ENCODE results near the gene NFATC4. TPM values are rescaled to one million over a fixed set of nuclear protein-coding genes. Genes with fewer than 3 reads are reported as not detected.

Gene NFATC4
- total RNA-seq, 2 donors from 2014 or later, result 12.5 to 13.4 TPM

DNA sequence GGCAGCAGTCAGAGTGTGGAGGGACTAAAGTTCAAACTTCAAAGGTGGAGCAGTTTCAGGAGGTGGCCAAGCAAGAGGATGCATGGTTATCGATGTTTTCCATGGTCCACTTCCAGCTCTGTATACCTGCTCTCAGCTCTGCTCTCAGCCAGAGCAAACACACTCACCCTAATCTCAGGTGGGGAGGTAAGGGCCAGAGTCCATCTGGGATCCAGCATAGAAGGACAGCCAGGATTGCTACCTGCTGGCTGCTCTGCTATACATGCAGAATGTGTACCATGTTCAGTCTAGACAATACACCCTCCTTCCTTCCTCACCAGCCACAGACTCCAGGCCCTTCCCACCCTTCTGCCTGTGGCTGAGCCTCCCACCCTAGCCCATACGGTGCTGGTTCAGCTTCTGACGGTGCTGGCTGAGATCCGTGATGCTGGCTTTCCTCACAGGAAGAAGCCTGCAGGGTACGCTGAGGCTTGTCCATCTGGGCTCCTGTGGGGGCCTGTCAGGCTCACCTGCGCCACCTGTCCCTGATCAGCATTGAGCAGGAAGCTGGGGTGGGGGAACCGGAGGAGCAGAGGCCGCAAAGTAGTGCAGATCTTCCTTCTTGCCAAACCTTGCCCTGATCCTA is 59.0 kb downstream of the NFATC4 start:
- no peaks in the 10 kb centered on the region for H3K27me3 ChIP-seq
- DNase-seq (ENCODE audit: low spot score), result no peak
- peaks cover 4% of the 10 kb centered on the region for H3K36me3 ChIP-seq
- H3K4me3 ChIP-seq, result no peak overlapping the region
- no peak overlapping the region for H3K27ac ChIP-seq
- H3K9me3 ChIP-seq, result no peaks in the 10 kb centered on the region
- H3K4me1 ChIP-seq, result peaks cover 0 to 37% of the 10 kb centered on the region in 2 donors
- TF ChIP-seq, protein P1, sequence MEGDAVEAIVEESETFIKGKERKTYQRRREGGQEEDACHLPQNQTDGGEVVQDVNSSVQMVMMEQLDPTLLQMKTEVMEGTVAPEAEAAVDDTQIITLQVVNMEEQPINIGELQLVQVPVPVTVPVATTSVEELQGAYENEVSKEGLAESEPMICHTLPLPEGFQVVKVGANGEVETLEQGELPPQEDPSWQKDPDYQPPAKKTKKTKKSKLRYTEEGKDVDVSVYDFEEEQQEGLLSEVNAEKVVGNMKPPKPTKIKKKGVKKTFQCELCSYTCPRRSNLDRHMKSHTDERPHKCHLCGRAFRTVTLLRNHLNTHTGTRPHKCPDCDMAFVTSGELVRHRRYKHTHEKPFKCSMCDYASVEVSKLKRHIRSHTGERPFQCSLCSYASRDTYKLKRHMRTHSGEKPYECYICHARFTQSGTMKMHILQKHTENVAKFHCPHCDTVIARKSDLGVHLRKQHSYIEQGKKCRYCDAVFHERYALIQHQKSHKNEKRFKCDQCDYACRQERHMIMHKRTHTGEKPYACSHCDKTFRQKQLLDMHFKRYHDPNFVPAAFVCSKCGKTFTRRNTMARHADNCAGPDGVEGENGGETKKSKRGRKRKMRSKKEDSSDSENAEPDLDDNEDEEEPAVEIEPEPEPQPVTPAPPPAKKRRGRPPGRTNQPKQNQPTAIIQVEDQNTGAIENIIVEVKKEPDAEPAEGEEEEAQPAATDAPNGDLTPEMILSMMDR (IDR thresholded peaks at IDR 0.05), result no peak

DNA sequence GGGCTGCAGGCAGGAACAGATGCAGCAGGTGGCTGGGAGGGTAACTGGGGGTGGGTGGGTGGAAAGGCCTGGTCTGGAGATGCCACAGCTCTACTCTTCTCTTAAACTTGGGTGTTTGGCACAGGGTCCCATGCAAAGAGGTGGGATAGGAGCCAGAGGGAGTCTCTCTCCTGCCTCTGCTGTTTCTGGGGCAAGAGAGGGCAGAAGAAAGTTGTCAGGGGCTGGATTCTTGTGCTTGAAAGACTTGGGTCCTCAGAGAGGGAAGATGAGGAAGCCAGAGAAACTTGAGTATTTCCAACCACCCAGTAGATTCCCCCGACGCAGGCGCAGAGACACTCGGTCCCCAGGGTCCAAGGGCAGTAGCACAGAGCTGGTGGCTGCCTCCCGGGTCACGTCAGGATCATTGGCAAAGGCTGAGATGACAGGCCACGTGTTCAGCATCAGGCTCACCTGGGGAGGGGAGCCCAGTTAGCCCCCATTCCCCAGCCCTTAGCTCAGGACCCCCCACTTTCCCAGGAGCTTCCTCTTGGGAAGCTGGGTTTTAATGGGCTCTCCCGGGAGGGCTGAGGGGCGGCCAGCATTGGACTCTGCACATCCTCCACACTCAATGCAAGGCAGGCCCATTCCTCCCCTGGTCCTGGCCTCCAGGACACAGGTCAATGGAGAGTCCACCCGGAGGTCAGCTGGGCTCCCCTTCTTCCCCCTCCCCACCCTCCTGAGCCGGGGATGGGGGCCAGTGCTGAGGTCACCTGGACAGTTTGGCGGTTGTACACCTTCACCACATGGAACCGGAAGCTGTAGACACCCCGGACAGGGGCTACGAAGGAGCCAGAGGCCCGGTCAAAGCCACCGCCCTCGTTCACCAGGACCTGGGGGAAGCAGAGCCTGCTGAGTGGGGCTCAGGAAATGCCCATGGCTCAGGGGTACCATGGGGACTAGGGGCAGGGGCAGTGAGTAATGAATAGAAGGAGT is 59.8 kb downstream of the NFATC4 start:
- Histone ChIP-seq H3K36me3 (peaks cover 12% of the 10 kb centered on the region), H3K9me3 (no peaks in the 10 kb centered on the region), H3K4me1 (peaks cover 0 to 44% of the 10 kb centered on the region in 2 donors), H3K4me3 (no peak overlapping the region), H3K27ac (no peak overlapping the region), H3K27me3 (no peaks in the 10 kb centered on the region)
- TF ChIP-seq, protein P1 (IDR thresholded peaks at IDR 0.05), result no peak
- DNase-seq (ENCODE audit: low spot score), result no peak

DNA sequence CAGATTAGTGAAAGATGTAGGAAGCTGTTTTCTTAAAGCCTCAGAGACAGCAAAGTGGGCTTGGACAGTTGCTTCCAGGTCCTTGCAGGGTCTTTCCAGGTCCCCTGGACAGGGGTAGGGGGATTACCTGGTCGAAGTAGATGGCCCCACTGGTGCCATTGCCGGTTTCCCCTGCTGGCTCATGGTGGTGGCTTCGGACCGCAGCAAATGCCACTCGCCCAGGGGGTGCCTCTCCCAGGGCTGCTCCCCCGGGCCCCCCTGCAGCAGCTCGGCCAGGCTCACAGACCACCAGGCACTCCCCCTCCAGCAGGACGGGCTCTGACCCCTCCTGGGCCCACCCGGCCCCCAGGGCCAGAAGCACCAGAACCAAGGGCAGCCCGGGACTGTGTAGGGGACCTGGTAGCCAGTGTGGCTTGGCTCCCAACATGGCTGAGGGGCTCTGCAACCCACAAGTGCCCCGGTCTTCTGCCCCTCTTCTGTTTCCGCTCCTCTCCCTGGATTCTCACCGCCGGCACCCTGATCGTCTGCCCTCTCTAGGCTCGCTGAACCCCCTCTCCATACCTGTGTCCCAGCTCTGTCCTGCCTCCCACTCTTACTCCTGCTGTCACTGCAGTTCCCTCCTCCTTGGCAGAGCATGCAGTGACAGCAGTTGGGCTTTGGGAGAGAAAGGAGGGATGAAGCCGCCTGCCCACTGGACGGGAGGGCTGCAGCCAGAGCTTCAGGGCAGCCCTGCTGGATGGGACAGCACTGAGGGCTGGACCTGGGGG is 60.8 kb downstream of the NFATC4 start:
- no peaks in the 10 kb centered on the region for H3K27me3 ChIP-seq
- H3K4me3 ChIP-seq, result peak overlapping the region in 1 of 2 donors; percentile 67
- H3K9me3 ChIP-seq, result no peaks in the 10 kb centered on the region
- TF ChIP-seq, protein P1 (IDR thresholded peaks at IDR 0.05), result no peak
- peaks cover 20% of the 10 kb centered on the region for H3K36me3 ChIP-seq
- DNase-seq (ENCODE audit: low spot score), result no peak
- peaks cover 0 to 44% of the 10 kb centered on the region in 2 donors for H3K4me1 ChIP-seq
- peak overlapping the region; percentile 93 to 96 for H3K27ac ChIP-seq

Other genes starting within 250 kb of the NFATC4 start
- gene FITM1, start 237.5 kb upstream of the NFATC4 start, total RNA-seq, result 100 to 1,000 TPM in 1 of 2 donors, 10 to 100 TPM in 1; 74.3 to 180 TPM
- 100 to 1,000 TPM in 1 of 2 donors, 10 to 100 TPM in 1; 72.9 to 112 TPM for gene PSME1, start 232.0 kb upstream of the NFATC4 start, total RNA-seq
- gene EMC9, start 226.6 kb upstream of the NFATC4 start, total RNA-seq, result 10 to 100 TPM in 1 of 2 donors, 1 to 10 TPM in 1; 9.9 to 16.8 TPM
- 10 to 100 TPM; 23.1 to 40.6 TPM for gene PSME2, start 221.6 kb upstream of the NFATC4 start, total RNA-seq
- 10 to 100 TPM; 24.1 to 47.5 TPM for gene RNF31, start 220.7 kb upstream of the NFATC4 start, total RNA-seq
- gene IRF9, start 206.9 kb upstream of the NFATC4 start, total RNA-seq, result 10 to 100 TPM; 29.2 to 33.1 TPM
- gene REC8, start 196.1 kb upstream of the NFATC4 start, total RNA-seq, result 1 to 10 TPM; 3.8 to 5.6 TPM
- gene IPO4, start 179.4 kb upstream of the NFATC4 start, total RNA-seq, result 10 to 100 TPM; 12.1 to 15.7 TPM
- 10 to 100 TPM; 23.5 to 42.7 TPM for gene TM9SF1, start 172.7 kb upstream of the NFATC4 start, total RNA-seq
- not detected for gene TSSK4, start 162.5 kb upstream of the NFATC4 start, total RNA-seq
- gene CHMP4A, start 154.7 kb upstream of the NFATC4 start, total RNA-seq, result 10 to 100 TPM; 31.6 to 63.0 TPM
- gene MDP1, start 152.1 kb upstream of the NFATC4 start, total RNA-seq, result 10 to 100 TPM; 15.5 to 19.7 TPM
- 100 to 1,000 TPM; 184 to 206 TPM for gene NEDD8, start 135.8 kb upstream of the NFATC4 start, total RNA-seq
- 10 to 100 TPM; 28.1 to 31.7 TPM for gene GMPR2, start 135.3 kb upstream of the NFATC4 start, total RNA-seq
- 10 to 100 TPM; 28.2 to 36.3 TPM for gene TINF2, start 125.6 kb upstream of the NFATC4 start, total RNA-seq
- 10 to 100 TPM; 11.9 to 36.9 TPM for gene TGM1, start 105.0 kb upstream of the NFATC4 start, total RNA-seq
- 10 to 100 TPM; 21.3 to 22.2 TPM for gene RABGGTA, start 96.6 kb upstream of the NFATC4 start, total RNA-seq
- 10 to 100 TPM; 10.1 to 13.7 TPM for gene DHRS1, start 68.4 kb upstream of the NFATC4 start, total RNA-seq
- 10 to 100 TPM; 13.9 to 15.5 TPM for gene NOP9, start 68.3 kb upstream of the NFATC4 start, total RNA-seq
- 1 to 10 TPM; 2.0 to 6.6 TPM for gene CIDEB, start 60.2 kb upstream of the NFATC4 start, total RNA-seq
- gene LTB4R2, start 58.0 kb upstream of the NFATC4 start, total RNA-seq, result 1 to 10 TPM in 1 of 2 donors, under 1 TPM in 1; 0.98 to 1.4 TPM
- 1 to 10 TPM; 1.9 to 3.0 TPM for gene LTB4R, start 56.7 kb upstream of the NFATC4 start, total RNA-seq
- gene ADCY4, start 33.1 kb upstream of the NFATC4 start, total RNA-seq, result 10 to 100 TPM; 17.1 to 25.5 TPM
- 1 to 10 TPM; 1.9 to 3.8 TPM for gene RIPK3, start 28.2 kb upstream of the NFATC4 start, total RNA-seq
- gene NYNRIN, start 30.8 kb downstream of the NFATC4 start, total RNA-seq, result 10 to 100 TPM in 1 of 2 donors, 1 to 10 TPM in 1; 6.0 to 10.1 TPM
- 1 to 10 TPM in 1 of 2 donors, under 1 TPM in 1; 0.48 to 1.4 TPM for gene CBLN3, start 61.5 kb downstream of the NFATC4 start, total RNA-seq
- gene KHNYN, start 61.8 kb downstream of the NFATC4 start, total RNA-seq, result 10 to 100 TPM; 16.3 to 23.0 TPM
- 10 to 100 TPM; 49.2 to 55.1 TPM for gene SDR39U1, start 74.6 kb downstream of the NFATC4 start, total RNA-seq
- gene CMA1, start 140.1 kb downstream of the NFATC4 start, total RNA-seq, result not detected
- not detected for gene CTSG, start 208.1 kb downstream of the NFATC4 start, total RNA-seq
- gene GZMH, start 241.5 kb downstream of the NFATC4 start, total RNA-seq, result under 1 TPM in 1 of 2 donors, not detected in 1; 0.93 TPM

All from right atrium auricular region (tissue), 2 donors.